ENCODE data around the gene PI16.
"Not testable (repeated sequence)": the region's sequence is repeated elsewhere in the genome, so short reads cannot be mapped to it uniquely, and the experiment has no call there.

The PI16 gene

DNA sequence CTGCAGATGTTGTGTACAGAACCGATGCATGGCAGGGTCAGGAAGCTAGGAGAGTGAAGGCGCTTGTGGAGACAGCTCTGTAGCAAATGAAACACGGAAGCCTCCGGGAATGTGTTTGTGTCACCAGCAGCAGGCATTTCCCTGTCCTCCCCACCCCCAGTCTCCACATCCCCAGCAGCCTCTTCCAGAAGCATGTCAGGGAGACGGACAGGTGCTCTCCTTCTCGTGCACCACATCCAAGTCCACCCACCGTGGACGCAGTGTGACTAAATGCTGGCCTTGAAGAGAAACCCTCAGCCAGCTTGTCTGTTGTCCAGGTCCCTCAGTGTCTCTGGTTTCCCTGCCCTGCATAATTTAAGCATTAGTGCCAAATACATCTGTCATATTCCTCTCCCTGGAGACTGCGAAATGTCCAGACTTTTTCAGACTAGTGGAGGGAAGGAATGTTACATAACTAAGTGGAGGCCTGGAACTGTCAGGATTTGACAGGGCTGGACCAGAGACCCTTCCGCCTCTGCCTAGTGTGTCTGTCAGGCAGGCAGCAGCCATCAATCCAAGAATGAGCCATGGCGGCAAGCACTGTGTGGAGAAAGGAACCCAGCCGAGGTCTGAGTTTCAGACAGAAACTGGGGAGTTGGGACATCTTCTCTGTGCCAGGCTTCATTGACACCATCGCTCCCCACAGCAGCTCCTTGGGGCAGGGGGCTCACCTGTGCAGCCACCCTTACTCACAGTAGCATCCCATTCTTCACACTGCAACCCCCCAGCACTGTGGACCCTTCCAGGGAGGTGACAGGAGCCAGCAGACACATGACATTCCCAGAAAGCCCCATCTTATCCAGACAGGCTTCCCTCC lies 26.6 kb upstream of the PI16 start:
- peak in 2 of 56 donors; percentile 10 to 13 for DNase-seq

DNA sequence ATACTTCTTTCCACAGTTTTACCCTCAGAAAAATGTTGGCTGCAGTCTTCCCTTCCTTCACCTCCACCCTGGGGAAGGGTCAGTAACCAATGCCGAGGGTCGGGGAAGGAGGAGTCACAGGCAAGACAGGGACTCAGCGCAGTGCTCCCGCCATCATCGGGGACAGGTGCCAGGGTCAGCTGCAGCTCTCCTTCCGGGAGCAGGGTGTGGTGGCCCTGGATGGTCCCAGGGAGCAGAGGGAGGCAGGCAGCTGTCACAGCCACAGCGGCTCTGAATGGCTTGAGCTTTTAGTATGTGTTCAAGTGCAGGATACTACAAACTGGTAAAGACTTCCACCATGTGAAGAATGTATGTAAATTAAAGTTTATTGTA lies 26.0 kb upstream of the PI16 start:
- DNase-seq: no peak

DNA sequence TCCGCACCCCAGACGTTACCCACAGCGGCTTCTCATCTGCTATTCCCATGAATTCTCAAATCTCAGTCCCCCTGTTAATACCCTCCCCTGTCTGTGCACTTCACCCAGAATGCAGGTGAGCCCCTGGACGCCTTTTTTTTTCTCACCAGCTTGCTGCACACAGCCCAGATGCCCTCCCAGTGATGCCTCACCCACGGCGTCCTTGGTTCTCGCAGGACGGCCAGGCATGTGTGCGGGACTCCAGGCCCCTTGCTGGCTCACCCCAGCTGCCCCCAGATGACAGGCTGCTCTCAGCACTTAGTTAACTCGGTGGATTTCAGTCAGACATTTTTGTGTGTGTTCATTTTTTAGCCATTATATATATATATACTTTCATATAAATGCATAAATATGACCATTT lies 25.4 kb upstream of the PI16 start:
- no peak for DNase-seq

DNA sequence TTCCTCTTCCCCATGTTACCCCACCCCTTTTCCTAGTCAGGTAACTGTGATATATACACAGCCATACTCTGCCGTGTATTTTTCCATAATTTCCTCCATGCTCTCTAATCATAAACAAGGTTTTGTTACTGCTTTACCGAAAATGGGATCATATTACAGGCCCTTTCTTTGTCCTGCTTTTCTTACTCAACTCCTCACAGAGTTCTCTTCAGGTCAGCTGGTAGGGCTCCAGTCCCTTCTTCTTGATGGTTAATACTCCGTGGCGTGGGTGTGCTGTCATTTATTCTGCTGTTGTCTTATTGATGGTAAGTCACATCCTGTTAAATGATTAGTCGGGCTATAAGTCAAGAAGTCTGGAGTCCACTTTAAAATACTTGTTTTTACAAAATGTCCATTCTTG lies 24.9 kb upstream of the PI16 start:
- no peak for DNase-seq

DNA sequence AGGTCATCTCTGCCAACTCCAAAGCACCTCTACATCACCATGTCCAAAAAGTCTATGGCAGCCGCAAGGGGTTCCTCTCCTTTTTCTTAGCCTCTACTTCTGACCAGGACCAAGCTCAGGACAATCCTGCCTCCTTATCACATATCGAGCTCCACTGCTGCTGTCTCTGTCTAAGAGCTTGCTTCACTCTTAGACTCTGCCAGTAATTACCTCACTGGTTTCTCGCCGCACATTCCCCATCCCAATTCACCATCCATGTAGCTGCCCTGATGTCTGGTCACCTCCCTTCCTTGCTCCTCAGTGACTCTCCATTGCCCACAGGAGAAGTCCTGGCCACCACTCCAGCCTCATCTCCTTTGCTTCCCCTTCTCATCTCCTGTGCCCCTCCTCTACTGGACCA lies 24.1 kb upstream of the PI16 start:
- no peak for DNase-seq

DNA sequence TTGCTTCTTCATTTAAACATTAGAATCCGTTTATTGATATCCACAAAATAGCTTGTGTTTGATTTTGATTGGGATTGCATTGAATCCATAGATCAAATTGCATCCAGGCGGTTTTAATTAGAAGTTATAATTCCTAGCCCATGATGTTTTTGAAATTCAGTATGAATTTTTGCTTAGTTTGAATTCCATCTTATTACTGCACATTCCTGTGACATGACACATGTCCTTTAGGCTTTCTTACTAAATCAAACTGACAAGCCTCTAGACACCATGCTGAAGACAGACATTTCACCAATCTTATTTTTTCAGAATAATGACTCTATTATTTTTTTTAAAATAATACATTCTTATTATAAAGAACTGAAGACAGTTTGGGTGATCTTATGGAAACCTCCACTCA lies 21.4 kb upstream of the PI16 start:
- DNase-seq: no peak

DNA sequence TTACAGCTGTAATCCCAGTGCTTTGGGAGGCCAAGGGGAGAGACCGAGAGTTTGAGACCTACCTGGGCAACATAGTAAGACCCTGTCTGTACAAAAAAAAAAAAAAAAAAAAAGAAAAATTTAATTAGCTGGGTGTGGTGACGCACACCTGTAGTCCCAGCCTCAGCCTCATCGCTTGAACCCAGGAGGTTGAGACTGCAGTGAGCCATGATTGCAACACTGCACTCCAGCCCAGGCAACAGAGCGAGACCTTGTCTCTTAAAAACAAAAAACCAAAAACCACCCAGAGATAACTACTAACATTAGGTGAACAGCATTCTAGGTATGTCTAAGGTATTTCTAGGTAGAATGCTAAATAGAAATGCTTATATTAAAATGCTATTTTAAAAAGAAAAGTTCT lies 21.0 kb upstream of the PI16 start:
- DNase-seq: no peak

DNA sequence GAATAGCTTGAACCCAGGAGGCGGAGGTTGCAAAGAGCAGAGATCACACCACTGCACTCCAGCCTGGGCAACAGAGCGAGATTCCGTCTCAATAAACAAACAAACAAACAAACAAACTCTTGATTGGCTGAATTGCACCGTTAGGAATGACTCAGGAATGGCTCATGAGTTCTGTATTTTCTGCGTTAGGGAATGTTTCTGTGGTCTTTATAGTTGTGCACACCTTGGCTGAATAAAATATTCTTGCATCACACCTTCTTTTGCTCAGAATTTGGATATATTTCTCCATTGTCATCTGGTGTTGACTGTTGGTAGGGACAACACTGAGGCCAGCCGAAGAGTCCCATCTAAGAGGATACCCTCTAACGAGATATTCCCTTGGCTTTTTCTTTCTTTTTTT lies 19.6 kb upstream of the PI16 start:
- DNase-seq: no peak

DNA sequence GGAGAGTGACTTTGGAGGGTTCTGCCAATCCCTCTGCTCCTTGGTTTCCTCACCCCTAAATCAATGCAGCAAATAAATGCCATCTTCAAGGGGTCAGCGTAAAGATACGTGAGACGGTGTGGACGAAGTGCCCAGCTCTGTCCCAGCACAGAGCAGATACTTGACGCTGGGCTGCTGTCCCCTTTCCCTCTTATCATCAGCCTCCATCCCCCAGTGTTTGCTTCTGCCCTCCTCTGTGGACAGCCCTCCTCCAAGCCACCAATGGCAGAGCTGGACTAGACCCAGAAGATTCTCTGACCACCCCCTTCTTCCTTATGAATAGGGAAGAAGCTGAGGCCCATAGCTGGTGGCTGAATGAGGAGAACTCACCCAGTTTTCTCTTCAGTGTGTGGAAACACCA lies 17.7 kb upstream of the PI16 start:
- no peak for DNase-seq

DNA sequence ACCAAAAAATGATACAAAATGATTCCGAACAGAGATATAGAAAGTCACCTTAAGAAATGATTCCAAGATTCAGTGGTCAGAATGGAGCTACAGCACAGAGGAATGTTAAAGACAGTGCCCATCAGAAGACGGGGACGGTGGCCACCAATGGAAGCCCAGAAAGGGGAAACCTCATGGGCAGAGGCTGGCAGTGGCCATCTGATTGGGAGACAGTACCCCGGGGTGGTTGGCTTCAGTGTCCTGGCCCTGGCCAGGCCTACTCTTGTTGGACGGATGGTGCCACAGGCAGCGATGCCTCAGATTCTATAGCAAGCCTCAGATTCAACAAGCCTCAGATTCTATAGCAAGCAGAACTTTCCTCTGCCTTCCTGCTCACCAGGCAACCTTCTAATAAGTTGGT lies 16.6 kb upstream of the PI16 start:
- DNase-seq: no peak

DNA sequence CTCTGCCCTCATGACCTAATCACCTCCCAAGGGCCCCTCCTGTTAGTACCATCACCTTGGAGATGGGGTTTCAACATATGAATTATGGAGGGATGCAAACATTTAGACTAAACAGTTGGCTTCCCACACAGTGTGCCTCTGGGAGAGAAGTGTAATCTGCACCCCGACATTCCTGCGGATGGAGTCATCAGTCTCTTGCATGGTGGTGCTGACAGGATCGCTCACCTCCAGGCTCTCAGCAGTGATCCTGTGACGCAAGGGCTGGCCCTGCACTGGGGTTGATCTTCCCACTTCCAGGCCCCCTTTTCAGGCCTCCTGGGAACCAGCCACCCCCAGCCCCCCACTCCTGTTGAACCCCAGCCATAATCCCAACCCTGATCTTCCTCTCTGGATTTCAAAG lies 16.0 kb upstream of the PI16 start:
- no peak for DNase-seq

DNA sequence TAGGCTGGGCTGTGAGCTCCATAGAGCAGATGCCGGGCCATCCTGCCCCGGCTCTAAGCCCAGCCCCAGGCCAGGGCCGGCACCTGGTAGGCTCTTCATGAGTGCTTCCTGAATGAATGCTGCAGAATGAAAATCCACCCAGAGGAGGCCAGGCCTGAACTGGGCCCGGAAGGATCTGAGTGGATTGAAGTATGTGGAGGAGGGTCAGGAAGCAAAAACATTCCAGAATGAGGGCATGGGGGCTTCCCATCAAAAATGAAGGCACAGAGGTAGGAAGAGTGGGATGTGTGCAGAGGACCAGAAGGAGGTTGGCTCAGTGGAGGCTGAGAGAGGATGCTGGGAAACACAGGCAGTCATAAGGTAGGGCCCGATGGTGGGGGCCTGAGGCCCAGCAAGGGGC lies 15.5 kb upstream of the PI16 start:
- DNase-seq: not testable (repeated sequence)

DNA sequence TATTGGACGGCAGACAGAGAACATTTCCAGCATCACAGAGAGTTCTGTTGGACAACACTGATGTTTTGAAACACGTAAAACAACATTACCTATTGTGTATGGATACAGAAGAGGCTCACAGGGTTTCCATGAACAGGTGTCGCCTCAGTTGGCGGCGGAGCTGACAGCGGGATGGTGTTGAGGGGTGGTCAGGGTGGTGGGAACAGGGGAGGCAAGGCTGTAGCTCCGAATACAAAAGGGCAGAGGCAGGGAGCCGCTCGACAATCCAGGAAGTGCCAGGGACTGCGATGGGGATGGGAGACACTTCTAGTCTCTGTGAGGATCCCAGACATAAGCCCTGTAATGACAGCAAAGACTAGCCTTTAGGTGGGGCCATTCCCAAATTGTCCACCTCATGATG lies 14.5 kb upstream of the PI16 start:
- no peak for DNase-seq

DNA sequence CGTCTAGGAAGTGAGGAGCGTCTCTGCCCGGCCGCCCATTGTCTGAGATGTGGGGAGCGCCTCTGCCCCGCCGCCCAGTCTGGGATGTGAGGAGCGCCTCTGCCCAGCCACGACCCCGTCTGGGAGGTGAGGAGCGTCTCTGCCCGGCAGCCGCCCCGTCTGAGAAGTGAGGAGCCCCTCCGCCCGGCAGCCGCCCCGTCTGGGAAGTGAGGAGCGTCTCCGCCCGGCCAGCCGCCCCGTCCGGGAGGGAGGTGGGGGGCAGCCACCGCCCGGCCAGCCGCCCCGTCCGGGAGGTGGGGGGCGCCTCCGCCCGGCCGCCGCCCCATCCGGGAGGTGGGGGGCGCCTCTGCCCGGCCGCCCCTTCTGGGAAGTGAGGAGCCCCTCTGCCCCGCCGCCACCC lies 13.0 kb upstream of the PI16 start:
- not testable (repeated sequence) for DNase-seq

DNA sequence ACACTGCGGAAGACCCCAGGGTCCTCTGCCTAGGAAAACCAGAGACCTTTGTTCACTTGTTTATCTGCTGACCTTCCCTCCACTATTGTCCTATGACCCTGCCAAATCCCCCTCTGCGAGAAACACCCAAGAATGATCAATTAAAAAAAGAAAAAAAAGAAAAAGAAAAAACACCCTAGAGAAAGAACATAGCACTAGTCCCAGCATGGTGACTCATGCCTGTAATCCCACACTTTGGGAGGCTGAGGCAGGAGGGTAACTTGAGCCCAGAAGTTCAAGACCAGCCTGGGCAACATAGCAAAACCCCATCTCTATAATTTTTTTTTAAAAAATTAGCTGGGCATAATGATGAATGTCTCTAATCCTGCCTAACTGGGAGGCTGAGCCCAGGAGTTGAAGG lies 12.2 kb upstream of the PI16 start:
- DNase-seq: not testable (repeated sequence)

DNA sequence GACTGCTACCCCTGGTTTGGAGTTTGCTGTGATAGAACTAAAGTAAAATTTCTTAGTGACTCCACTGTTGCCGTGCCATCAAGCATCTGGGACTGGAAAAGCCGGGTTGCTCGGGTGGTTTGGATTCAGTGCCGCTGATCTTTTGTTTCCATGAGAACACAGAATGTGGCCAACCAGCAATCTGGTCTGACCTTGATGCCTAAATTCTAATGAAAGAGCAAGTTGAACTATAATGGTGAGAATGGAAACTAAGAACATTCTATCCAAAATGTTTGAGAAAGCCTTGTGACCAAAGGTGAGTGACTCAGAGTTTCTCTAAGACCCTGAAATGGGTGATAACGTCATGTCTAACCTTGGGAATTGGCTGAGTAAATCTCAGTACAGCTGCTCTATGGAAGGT lies 9.9 kb upstream of the PI16 start:
- no peak for DNase-seq

DNA sequence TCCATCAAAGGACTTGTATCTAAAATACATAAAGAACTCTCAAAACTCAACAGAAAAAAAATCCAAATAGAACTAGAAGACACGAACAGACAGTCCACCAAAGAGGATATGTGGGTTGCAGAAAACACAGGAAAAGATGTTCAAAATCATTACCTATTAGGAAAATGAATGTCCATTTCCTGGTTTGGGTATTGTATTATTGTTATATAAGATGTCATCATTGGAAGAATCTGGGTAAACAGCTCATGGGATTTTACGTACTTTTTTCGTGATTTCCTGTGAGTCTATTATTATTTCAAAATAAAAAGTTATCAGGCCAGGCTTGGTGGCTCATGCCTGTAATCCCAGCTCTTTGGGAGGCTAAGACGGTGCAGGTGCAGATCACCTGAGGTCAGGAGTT lies 9.2 kb upstream of the PI16 start:
- DNase-seq: no peak

DNA sequence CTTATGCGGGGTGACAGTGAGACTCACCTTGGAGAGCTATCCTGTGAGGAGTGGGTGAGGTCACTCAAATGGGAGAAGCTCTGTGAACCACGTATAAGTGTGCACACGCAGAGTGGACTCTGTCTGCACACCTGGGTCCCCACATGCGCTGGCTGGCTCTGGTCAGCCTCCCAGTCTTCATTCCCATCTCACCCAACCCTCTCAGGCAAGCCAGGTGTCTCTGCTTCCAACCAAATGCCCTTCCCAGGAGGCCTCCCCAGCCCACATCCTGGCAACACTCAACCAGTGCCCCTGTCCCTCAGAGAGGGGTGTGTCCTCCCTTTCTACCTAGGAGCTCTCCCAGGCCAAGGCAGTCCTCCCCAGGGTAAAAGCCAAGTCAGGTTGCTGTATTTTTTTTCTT lies 8.0 kb upstream of the PI16 start:
- no peak for DNase-seq

DNA sequence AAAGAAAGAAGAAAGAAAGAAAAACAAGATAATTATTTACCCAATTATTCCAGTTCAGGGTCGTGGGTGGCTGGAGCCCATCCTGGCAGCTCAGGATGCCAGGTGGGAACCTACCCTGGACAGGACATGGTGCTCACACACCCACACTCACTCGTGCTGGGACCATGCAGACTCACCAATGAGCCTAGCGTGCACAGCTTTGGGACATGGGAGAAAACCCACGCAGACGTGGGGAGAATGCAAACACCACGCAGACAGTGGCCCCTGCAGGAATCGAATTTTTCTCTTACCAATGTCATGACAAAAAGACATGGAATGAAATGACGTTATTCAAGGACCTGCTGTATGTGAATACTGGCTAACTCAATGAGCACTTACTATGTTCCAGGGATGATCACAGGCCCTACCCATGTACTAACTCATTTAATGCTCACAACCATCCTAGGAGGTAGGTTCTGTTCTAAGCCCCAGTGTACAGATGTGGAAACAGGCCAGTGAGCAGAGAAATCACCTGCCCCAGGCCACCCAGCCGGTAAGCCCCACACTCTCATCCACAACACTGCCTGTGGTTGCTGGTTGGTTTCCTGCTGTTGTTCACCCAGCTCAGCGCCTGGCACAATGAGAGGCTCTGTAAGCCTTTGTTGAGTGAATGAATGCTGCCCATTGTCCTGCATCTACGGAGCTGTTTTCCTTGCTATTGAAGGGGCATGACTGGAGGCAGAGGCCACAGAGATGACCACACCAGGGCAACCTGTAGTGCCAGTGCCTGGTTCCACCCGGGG lies 6.8 kb upstream of the PI16 start:
- peak in 50 of 56 donors; percentile 24 to 95 (median 70) for DNase-seq

DNA sequence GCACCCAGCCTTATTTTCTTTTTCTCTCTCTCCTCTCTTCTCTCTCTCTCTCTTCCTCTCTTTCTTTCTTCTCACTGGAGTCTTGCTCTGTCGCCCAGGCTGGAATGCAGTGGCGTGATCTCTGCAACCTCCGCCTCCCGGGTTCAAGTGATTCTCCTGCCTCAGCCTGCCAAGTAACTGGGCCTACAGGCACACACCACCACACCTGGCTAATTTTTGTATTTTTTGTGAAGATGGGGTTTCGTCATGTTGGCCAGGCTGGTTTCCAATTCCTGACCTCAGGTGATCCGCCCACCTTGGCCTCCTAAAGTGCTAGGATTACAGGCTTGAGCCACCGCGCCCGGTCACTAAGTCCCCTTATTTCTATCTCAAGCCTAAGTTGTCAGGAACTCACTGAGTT lies 5.5 kb upstream of the PI16 start:
- not testable (repeated sequence) for DNase-seq

DNA sequence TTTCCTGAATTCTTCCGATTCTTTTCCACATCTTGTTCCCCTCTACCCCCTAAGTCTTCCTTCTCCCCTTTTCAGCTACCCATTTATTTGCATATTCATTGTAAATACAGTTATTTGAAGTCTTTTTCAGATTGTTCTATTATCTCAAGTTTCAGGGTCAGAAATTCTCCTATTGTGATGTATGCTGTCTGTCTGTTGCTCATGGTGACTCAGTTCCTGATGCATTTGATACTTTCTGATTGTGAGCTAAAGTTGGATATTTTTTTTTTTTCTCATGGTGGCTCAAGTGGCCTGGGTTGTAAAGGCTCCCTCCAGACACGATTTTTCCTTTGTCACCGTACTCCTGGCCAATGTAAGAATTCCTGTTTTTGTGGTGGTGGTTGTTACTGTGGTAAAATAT lies 4.9 kb upstream of the PI16 start:
- DNase-seq: no peak

DNA sequence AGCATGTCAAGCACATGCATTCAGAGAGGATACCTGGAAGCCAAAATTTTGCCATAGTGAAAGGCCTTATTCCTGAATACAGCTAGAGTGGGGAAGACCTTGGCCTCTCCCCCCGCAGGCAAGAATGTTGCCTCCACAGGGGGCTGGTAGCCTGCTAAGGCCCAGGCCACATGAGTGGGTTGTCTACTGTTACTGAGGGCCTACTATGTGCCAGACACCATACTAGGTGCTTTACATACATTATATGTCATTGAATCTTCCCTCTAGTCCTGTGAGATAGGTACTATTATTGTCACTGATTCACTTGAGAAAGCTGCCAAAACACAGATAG lies 642 bp upstream of the PI16 start:
- no peak for DNase-seq

DNA sequence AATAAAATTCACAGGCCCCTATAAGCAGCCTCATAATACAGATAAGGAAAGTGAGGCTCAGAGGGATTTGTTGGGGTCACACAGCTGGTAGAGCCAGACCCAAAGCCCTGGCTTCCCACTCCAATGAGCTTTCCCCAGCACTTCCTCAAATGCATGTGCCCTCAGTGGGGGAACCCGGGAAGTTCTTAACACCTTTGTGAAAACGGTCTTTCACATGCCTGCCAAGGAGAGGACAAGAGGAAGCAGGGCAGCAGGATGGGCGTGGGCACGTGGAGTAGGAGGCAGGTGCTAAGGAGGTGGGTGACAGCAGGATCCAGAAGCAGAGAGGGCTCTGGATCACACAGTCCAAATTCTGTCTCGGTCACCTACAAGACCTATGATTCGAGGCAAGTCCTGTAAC lies 598 bp downstream of the PI16 start:
- no peak for DNase-seq
